ENCODE data around the gene HOXA11.

Gene HOXA11

DNA sequence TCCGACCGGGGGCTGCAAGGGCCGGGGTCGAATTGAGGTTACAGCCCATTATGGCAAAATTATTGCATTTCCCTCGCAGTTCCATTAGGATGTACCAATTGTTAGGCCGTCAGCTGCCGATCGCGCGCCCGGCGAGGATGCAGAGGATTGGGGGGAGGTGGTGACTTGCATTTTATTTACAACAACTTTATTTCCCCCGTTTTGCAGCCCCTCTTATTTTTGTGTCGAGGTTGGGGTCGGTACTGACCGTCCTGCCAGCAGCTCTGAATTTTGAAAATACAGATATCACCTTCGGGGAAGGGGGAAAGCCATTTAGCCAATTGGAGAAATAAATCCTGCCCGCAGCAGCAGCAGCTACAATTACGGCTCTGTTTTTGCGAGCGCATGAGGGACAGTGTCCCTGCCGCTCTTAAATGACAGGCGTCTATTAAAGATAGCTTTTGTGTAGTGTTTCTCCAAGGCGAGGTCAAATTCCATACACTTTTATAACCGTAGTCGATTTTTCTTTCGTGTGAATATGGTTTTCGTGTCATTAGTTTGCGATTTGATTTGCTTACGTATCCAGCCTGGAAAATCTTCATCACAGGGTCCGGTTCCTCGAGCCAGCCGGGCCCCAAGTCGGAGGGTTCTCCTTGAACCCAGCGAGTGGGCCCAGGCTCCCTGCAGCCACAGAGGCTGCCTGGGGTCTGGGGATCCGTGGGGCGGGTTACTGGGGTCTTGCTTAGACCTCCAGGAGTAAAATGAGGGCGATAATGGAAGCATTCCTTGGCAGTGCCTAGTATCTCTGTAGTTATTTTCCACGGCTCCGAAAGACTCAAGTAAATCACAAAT, 40.9 kb downstream of the HOXA11 start:
- H3F3A ChIP-seq (ENCODE audit: control insufficient read depth, insufficient read depth): no peaks in the 10 kb centered on the region
- H3K4me2 ChIP-seq (ENCODE audit: low read length): peak overlapping the region; percentile 75
- TF ChIP-seq, protein P1, sequence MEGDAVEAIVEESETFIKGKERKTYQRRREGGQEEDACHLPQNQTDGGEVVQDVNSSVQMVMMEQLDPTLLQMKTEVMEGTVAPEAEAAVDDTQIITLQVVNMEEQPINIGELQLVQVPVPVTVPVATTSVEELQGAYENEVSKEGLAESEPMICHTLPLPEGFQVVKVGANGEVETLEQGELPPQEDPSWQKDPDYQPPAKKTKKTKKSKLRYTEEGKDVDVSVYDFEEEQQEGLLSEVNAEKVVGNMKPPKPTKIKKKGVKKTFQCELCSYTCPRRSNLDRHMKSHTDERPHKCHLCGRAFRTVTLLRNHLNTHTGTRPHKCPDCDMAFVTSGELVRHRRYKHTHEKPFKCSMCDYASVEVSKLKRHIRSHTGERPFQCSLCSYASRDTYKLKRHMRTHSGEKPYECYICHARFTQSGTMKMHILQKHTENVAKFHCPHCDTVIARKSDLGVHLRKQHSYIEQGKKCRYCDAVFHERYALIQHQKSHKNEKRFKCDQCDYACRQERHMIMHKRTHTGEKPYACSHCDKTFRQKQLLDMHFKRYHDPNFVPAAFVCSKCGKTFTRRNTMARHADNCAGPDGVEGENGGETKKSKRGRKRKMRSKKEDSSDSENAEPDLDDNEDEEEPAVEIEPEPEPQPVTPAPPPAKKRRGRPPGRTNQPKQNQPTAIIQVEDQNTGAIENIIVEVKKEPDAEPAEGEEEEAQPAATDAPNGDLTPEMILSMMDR (IDR thresholded peaks at IDR 0.05; ENCODE audit: low read depth, low read length, poor library complexity, severe bottlenecking): peak; percentile 49
- TF ChIP-seq EZH2phosphoT487 (IDR thresholded peaks at IDR 0.05; ENCODE audit: borderline replicate concordance, low read length): no peak
- H3K4me1 ChIP-seq (ENCODE audit: control insufficient read depth, low read length): peaks cover 24% of the 10 kb centered on the region
- peaks cover 38% of the 10 kb centered on the region for H3K27me3 ChIP-seq (ENCODE audit: control insufficient read depth, low read length)
- H3K9me3 ChIP-seq (ENCODE audit: control insufficient read depth, insufficient read depth, low read length): no peaks in the 10 kb centered on the region
- H4K20me1 ChIP-seq (ENCODE audit: control insufficient read depth, insufficient read depth, low read depth, low read length): no peaks in the 10 kb centered on the region
- no peaks in the 10 kb centered on the region for H3K79me2 ChIP-seq (ENCODE audit: control insufficient read depth, low read length)
- H3K4me3 ChIP-seq (ENCODE audit: low read length): no peak overlapping the region
- no peaks in the 10 kb centered on the region for H3K9me2 ChIP-seq (replicated peaks; ENCODE audit: control insufficient read depth, low read length)
- H3K27ac ChIP-seq (ENCODE audit: low read depth, low read length): no peak overlapping the region
- no peaks in the 10 kb centered on the region for H3K36me3 ChIP-seq (ENCODE audit: control insufficient read depth, low read length)

DNA sequence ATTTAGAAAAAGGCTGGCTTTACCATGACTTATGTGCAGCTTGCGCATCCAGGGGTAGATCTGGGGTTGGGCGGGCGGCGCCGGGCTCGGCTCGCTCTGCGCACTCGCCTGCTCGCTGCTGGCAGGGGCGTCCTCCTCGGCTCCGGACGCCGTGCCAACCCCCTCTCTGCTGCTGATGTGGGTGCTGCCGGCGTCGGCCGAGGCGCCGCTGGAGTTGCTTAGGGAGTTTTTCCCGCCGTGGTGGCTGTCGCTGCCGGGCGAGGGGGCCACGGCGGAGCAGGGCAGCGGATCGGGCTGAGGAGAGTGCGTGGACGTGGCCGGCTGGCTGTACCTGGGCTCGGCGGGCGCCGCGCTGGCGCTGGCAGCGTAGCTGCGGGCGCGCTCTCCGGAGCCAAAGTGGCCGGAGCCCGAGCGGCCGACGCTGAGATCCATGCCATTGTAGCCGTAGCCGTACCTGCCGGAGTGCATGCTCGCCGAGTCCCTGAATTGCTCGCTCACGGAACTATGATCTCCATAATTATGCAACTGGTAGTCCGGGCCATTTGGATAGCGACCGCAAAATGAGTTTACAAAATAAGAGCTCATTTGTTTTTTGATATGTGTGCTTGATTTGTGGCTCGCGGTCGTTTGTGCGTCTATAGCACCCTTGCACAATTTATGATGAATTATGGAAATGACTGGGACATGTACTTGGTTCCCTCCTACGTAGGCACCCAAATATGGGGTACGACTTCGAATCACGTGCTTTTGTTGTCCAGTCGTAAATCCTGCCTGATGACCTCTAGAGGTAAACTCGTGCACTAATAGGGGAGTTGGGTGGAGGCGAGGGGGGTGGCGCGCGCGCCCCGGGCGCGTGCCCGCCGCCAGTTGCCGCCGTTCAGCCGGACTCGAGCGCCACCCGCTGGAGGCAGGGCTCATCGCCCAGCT, 41.7 kb downstream of the HOXA11 start, which contains the start of gene HOXA5:
TSS of gene HOXA5 (minus strand) at position 659 of the 927 bp plus-strand sequence. CDS start at position 585, 74 bp downstream.
- H3K4me3 ChIP-seq (ENCODE audit: low read length): peak within 1 kb of the TSS; percentile 70

GRCh38 chr7:27142580-27143022, 42.4 kb downstream of the HOXA11 start:
- H3K4me3 ChIP-seq (ENCODE audit: low read length): peak overlapping the region; percentile 70
- H3K27me3 ChIP-seq (ENCODE audit: control insufficient read depth, low read length): peaks cover 38% of the 10 kb centered on the region
- H3F3A ChIP-seq (ENCODE audit: control insufficient read depth, insufficient read depth): no peaks in the 10 kb centered on the region

More for the DNA sequence above, 41.7 kb downstream of the HOXA11 start, which contains the start of gene HOXA5:
- Histone ChIP-seq H3K9me3 (ENCODE audit: control insufficient read depth, insufficient read depth, low read length) (no peaks in the 10 kb centered on the region), H3K36me3 (ENCODE audit: control insufficient read depth, low read length) (no peaks in the 10 kb centered on the region), H3K9me2 (replicated peaks; ENCODE audit: control insufficient read depth, low read length) (no peaks in the 10 kb centered on the region), H4K20me1 (ENCODE audit: control insufficient read depth, insufficient read depth, low read depth, low read length) (no peaks in the 10 kb centered on the region), H3K4me2 (ENCODE audit: low read length) (peak within 1 kb of the TSS; percentile 75), H3K27me3 (ENCODE audit: control insufficient read depth, low read length) (peaks cover 37% of the 10 kb centered on the region), H3K4me1 (ENCODE audit: control insufficient read depth, low read length) (peaks cover 16% of the 10 kb centered on the region), H3F3A (ENCODE audit: control insufficient read depth, insufficient read depth) (no peaks in the 10 kb centered on the region), H3K27ac (ENCODE audit: low read depth, low read length) (no peak within 1 kb of the TSS), H3K79me2 (ENCODE audit: control insufficient read depth, low read length) (no peaks in the 10 kb centered on the region)
- TF ChIP-seq, protein P1 (IDR thresholded peaks at IDR 0.05; ENCODE audit: low read depth, low read length, poor library complexity, severe bottlenecking): peak; percentile 81
- TF ChIP-seq EZH2phosphoT487 (IDR thresholded peaks at IDR 0.05; ENCODE audit: borderline replicate concordance, low read length): no peak

More at GRCh38 chr7:27142580-27143022, 42.4 kb downstream of the HOXA11 start:
- TF ChIP-seq EZH2phosphoT487 (IDR thresholded peaks at IDR 0.05; ENCODE audit: borderline replicate concordance, low read length): no peak
- TF ChIP-seq, protein P1 (IDR thresholded peaks at IDR 0.05; ENCODE audit: low read depth, low read length, poor library complexity, severe bottlenecking): no peak
- H3K27ac ChIP-seq (ENCODE audit: low read depth, low read length): no peak overlapping the region
- H3K4me1 ChIP-seq (ENCODE audit: control insufficient read depth, low read length): peaks cover 10% of the 10 kb centered on the region
- H4K20me1 ChIP-seq (ENCODE audit: control insufficient read depth, insufficient read depth, low read depth, low read length): no peaks in the 10 kb centered on the region
- H3K9me3 ChIP-seq (ENCODE audit: control insufficient read depth, insufficient read depth, low read length): no peaks in the 10 kb centered on the region
- no peaks in the 10 kb centered on the region for H3K79me2 ChIP-seq (ENCODE audit: control insufficient read depth, low read length)
- peak overlapping the region; percentile 75 for H3K4me2 ChIP-seq (ENCODE audit: low read length)
- H3K36me3 ChIP-seq (ENCODE audit: control insufficient read depth, low read length): no peaks in the 10 kb centered on the region
- H3K9me2 ChIP-seq (replicated peaks; ENCODE audit: control insufficient read depth, low read length): no peaks in the 10 kb centered on the region

All from DOHH2 (cell line).